HG02588 (cell line): ENCODE measurements around the gene MLLT6.

ENCODE experiments used
- ATAC-seq: cut with Tn5 transposase; IDR thresholded peaks from one replicate; pipeline ENCODE4 v1.9.1; 2021; ENCODE audit warnings: mild to moderate bottlenecking, moderate library complexity; ENCODE audit not compliant: unreplicated experiment

Gene MLLT6

DNA sequence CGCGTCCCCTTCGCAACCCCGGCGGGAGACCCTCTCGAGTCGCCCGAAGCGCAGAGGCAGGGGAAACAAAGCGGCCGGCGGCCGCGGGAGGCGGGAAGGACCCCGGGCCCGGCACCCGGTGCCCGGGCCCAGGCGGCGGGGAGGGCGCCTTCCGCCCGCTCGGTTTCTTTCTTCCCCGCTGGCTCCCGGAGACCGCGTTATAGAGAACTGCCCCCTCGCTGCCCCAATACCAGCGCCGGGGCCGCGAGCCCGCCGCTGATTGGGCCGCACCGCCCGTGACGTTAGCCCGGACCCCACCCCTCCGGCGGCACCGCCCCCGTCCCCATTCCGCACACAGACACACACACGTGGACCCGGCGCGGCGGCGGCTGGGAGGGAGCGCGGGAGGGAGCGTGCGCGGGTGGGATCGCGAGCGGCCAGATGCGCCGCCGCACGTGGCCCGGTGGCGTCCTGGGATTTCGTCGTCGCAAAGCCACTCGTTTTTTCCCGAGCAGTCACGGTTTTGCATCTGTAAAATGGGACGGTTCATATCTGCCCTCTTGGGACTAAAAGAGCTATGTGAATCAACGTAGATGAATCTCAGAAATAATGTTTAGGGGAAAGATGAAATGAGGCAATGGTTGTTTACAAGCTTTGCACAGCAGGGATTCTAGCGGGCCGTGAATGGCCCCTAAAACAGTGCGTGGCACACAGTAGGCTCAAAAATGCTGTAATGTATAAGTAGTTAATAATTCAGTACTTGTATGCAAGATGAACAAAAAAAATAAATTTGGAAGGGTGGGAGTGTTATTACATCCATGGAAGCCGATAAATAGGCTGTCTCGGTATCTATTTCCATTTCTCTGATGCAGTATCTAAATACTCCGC lies 30.1 kb upstream of the MLLT6 start, which contains the start of gene EPOP:
Gene EPOP, minus strand, starts transcription at position 209 of the 867 bp plus-strand sequence. CDS start 462 bp downstream, outside the sequence.
- ATAC-seq: peak; percentile 74

- no peak for ATAC-seq
Measured at GRCh38 chr17:38676706-38677504, 28.2 kb upstream of the MLLT6 start.

GRCh38 chr17:38677819-38678218 lies 27.3 kb upstream of the MLLT6 start:
- ATAC-seq: no peak

DNA sequence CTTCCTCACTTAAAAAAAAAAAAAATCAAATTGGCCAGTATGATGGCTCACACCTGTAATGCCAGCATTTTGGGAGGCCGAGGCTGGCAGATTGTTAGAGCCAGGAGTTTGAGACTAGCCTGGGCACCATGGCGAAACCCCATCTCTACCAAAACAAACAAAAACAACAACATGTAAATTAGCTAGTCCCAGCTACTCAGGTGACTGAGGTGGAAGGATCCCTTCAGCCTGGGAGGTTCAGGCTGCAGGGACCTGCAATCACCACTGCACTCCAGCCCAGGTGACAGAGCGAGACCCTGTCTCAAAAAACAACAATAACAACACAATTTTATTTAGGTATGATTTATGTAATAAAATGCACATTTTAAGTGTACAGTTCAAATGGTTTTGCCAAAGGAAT lies 24.0 kb upstream of the MLLT6 start:
- no peak for ATAC-seq

GRCh38 chr17:38685491-38685890 lies 19.6 kb upstream of the MLLT6 start:
- ATAC-seq: no peak

DNA sequence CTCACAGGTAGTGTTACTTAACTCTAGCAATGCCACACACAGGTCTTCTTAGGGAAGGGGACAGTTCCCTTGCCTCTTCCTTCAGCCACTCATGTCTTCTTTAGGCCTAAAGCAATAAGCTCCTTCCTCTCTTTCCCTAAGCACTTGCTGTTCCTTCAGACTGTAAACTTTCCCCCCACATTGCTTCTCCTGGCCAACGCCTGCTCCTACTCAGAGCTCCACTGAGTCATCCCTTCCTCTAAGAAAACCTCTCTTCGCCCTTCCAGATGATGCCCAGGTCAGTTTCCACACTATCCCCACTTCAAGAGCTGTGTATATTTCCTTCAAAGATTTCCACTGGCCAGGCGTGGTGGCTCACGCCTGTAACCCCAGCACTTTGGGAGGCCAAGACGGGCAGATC lies 17.8 kb upstream of the MLLT6 start:
- ATAC-seq: no peak

DNA sequence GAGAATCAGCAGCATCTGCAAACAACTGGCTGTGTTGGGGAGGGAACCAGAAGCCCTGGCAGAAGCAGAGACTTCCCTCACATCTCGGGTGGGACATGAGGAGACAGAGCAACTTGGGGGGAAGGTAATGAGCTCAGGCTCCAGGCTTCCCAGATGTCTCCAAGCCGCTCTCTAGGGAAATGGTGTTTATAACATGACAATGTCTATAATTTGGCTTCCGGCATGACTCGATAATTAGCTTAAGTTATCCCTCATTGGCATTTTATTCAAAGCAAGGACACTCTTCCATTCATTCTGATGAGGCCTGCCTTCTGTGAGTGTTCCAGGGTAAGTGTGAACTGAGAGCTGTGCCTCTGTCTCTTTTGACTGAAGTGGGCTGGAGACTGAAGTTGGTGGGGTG lies 14.7 kb upstream of the MLLT6 start:
- no peak for ATAC-seq

DNA sequence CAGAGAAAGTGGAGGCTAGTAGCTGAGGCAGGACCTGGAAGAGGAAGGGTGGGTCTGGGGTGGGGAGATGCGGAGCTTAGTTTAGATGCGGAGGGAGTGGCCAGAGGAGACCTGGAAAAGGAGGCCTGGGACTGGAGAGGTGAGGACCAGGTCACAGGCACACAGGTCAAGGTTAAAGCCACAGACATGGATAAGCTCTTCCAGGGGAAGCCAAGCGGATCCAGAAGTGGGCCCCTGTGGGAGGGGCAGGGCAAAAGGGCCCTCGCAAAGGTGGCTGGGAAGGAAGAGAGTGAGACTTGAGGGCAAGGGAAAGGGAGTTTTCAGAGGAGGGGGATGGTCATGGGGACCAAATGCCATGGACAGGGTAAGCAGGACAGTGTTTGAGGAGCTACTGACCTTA lies 13.9 kb upstream of the MLLT6 start:
- no peak for ATAC-seq

DNA sequence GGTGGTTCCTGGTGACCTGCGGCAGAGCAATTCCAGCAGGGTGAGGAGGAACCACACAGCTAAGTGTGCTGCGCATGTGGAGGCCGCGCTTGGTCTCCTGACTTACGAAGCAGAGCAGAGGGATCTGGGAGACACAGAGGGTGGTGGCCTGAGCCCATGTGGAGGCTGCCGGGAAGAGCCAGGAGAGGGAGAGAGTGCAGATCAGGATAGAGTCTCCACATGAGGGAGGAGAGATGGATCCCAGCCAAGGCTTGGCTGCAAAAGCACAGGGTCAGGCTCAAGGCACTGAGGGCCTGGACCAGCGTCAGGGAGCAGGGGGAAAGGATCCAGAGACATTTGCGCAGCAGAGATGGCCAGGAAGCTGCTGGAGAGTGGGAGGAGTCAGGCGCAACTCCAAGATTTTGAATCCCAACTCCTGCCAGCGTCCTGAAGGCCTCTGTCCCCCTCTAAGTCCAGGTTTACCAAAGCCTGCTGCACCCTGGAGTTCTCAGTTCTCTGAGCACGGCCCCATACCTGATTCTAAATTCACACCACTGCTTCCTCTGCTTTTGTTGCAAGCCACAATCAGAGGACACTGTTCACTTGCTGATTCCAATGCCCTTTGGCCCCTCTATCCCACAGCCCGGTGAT lies 11.3 kb upstream of the MLLT6 start:
- no peak for ATAC-seq

DNA sequence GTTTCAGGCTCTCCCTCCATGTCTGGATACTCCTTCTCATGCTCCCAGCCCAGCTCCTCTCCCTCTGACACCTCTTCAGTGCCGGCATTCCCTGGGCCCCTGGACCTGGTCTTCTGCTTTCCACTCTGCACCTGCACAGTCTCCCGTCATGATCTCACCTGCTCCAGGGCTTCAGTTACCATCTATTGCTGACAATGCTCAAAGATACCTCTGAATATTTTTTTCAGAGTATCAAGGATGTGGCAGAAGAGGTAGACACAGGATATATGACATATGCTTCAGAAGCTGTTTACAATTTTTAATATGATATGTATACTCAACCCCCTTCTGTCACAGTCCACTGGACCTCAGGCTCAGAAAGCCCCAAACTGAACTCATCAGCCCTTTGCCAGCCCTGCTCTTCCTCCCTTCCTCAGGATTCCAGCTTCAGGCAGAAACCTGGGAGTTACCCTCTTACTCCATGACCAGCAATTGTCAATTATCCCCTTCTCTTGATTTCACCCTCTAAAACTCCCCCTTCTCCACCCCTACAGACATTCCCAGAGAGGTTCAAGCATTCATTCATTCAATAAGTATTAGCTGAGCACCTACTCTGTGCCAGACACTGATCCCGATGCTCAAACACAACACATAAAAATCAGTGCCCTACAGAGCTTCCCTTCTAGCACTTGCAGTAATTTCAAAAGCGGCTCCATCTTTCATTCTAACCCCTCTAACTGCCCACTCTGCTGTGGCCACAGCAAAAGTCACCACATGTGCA lies 7.8 kb upstream of the MLLT6 start:
- ATAC-seq: no peak

DNA sequence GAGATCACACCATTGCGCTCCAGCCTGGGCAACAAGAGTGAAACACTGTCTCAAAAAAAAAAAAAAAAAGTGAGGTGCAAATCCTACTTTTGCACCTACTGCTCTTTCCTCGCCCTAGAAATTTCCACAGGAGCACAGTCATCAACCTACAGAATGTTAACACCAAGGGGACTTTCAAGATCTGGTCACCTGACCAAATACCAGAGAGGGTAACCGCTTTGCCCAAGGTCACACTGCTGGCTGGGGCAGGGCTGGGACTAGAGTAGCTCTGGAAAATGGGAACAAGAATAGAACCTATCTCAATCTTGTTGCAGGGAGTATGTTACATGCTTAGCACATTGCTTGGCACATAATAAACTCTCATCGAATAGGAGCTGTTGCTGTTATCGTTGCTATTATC lies 6.3 kb upstream of the MLLT6 start:
- no peak for ATAC-seq

DNA sequence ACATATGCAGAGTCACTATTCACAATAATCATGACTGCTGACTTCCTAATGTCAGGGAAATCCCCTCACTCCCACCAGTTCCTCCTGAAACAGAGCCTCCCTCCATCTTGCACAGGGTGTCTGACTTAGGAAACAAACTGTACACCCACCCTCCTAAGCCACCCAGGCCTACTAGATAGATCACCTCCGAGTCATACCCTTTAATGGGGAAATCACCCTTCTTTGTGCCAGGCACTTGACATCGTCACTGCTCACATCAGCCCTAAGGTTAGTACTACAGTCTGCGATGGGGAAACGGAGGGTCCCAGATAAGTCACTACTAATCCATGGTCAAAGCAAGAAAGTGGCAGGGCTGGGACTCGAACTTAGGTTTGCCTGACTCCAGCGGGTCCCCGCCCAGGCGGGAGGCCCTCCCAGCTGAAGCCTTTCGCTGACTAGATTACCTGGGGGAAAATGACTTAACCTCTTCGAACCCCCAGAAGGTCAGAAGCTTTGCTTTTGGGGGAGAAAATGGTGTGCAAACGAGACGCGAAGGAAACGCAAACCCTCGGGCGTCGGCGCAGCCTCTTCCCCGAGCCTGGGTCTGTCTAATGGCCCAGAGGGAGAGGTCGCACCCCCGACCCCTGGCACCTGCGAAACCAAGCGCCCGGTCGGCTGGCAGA lies 3.4 kb upstream of the MLLT6 start:
- peak; percentile 20 for ATAC-seq

DNA sequence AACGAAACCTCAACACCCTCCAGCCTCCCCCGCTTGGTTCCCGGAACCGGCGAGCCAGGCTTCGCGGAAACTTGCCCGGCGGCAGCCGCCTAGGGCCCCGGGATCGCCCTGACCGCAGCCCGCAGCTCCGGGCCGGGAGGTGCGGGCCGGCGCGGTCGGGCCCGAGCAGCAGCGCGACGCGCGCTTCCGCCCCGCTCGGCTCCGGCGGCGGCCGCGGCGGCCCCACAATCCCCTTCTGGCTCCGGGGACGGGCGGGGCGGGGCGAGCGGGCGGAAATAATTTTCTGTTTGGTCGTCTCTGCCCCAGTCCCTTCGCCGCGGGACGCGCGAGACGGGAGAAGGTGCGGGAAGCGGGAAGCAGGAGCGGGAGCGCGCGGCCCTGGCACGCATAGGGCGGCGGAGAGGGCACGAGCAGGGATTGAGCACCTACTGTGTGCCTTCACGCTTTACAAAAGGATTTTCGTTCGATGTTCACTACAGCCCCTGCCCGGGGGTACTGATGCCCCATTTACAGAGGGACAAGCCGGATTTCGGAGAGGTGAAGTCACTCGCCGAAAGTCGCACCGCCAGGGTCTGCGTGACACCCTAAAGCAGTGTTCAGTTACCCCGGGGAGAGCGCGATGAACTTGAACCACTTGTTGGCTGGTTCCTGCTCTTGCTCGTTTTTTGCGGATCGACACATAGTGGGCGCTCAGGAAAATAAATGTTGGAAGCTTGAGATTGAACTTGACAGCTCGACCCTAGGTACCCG lies 2.7 kb upstream of the MLLT6 start:
- peak; percentile 32 for ATAC-seq

DNA sequence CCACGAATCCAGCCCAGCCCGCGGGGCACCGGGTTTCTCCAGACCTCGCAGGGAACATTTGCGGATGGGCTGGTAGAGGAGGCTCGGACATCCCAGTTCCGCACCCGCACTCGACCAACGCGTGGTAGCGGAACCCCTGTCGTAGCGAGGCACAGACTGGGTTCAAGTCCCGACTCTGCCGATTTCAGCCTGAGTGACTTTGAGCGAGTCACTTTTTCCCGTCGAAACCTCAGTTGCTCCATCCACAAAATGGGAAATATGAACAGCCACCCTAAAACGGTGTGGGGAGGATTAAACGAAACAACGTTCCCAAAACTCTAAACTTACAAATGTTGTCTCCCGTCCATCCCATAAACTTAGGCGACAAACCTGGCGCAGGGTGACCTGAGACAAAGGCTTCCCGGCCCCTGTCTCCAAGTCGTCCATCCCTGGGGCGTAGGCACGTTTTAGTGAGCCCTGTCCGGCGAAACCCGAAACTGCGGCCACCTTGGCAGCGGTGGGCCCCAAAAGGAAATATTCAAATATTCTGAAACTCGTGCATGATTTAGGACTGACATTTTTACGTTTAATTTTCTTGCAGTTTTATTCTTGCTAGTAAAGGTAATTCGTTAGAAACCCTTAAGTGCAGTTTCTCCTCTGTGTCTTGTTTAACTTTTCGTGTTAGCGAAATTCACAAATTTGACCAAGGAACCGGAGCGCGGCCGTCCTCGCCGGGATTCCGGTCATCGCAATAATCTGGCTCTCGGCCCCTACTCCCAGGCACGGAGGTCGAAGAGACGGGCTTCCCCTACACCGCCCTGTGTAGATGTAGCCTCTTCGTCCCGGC lies 1.9 kb upstream of the MLLT6 start:
- ATAC-seq: no peak

GRCh38 chr17:38703742-38704605 lies 1.1 kb upstream of the MLLT6 start:
- ATAC-seq: no peak

DNA sequence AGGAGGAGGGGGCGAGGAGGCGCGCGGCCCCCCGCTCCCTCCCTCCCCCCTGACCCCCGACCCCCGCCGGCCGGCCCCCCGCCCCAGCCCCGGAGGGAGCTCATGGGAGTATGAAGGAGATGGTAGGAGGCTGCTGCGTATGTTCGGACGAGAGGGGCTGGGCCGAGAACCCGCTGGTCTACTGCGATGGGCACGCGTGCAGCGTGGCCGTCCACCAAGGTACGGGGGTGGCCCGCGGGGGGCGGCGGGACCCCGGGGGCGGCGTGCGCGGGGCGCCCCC lies 390 bp downstream of the MLLT6 start:
- no peak for ATAC-seq

- ATAC-seq: no peak
Measured at GRCh38 chr17:38705803-38706504, 881 bp downstream of the MLLT6 start.
